H1 (cell line): ENCODE results near the gene C15orf61. TPM values are rescaled to one million over a fixed set of nuclear protein-coding genes. Genes with fewer than 3 reads are reported as not detected.

Experiments used
- CTCF ChIA-PET: fragments of 300-600 bp; sonication (Branson Sonifier 250); formaldehyde crosslinking; loops from one replicate; lab custom pipeline; 2021; ENCODE audit not compliant: partially characterized antibody; lab: Charles Lee
- POLR2A ChIA-PET: fragments of 300-600 bp; sonication (Branson Sonifier 250); formaldehyde crosslinking; loops from one replicate; lab custom pipeline; 2021; ENCODE audit warnings: inconsistent platforms; ENCODE audit not compliant: partially characterized antibody; lab: Charles Lee
- DNase-seq, 2 experiments: peaks; one replicate each; pipeline versions ENCODE4 v3.0.0 to v3.0.0-alpha.2; 2010 to 2022; ENCODE audit warnings: low spot score in 2 of 2, low read depth in 1 of 2, mixed read lengths in 1 of 2
- FAIRE-seq: peaks from 2 replicates; lab custom pipeline; 2011; peaks lifted over from hg19 to GRCh38; lab: Jason Lieb, UNC
- H2AFZ ChIP-seq: 2 replicates; pipeline ENCODE4 v1.8.1; 2012; ENCODE audit warnings: low read length, inconsistent platforms
- H2AK5ac ChIP-seq: 2 replicates; pipeline ENCODE4 v1.6.1; 2013; ENCODE audit warnings: low read depth, low read length
- H2BK120ac ChIP-seq: replicated peaks from 2 replicates; pipeline ENCODE3; 2013; ENCODE audit warnings: low read depth, low read length, inconsistent platforms
- H2BK12ac ChIP-seq: 2 replicates; pipeline ENCODE4 v1.6.1; 2013; ENCODE audit warnings: low read depth, low read length
- H2BK15ac ChIP-seq: 2 replicates; pipeline ENCODE4 v1.6.1; 2013; ENCODE audit warnings: low read length
- H2BK20ac ChIP-seq: 2 replicates; pipeline ENCODE4 v1.6.1; 2013; ENCODE audit warnings: low read length
- H2BK5ac ChIP-seq: 2 replicates; pipeline ENCODE4 v1.6.1; 2013; ENCODE audit warnings: low read depth, low read length
- H3K14ac ChIP-seq: 2 replicates; pipeline ENCODE4 v1.6.1; 2013; ENCODE audit warnings: inconsistent platforms; ENCODE audit not compliant: insufficient read length
- H3K18ac ChIP-seq: 2 replicates; pipeline ENCODE4 v1.6.1; 2013; ENCODE audit warnings: low read length; ENCODE audit errors: extremely low read depth
- H3K23ac ChIP-seq: 2 replicates; pipeline ENCODE4 v1.6.1; 2013; ENCODE audit warnings: inconsistent platforms; ENCODE audit not compliant: insufficient read length
- H3K23me2 ChIP-seq: 2 replicates; pipeline ENCODE4 v1.6.1; 2013; ENCODE audit warnings: low read depth, low read length
- H3K27ac ChIP-seq: 2 replicates; pipeline ENCODE4 v1.6.1; 2011; ENCODE audit warnings: low read depth, low read length, inconsistent platforms
- H3K27me3 ChIP-seq, 4 experiments: replicated peaks in 1 of 4; 1 replicate in 1 of 4; 2 replicates in 3 of 4; pipeline versions ENCODE4 v1.6.1 to v1.8.1; 2011 to 2013; ENCODE audit warnings: low read length in 3 of 4, mild to moderate bottlenecking in 3 of 4, inconsistent platforms in 2 of 4, mixed read lengths in 2 of 4, moderate library complexity in 1 of 4; ENCODE audit not compliant: control insufficient read depth in 3 of 4, insufficient read depth in 3 of 4; ENCODE audit errors: extremely low read depth in 1 of 4
- H3K36me3 ChIP-seq, 4 experiments: 2 replicates each; pipeline versions ENCODE4 v1.6.1 to v1.8.1; 2011 to 2013; ENCODE audit warnings: mild to moderate bottlenecking in 4 of 4, low read length in 3 of 4, moderate library complexity in 2 of 4, control low read depth in 1 of 4, inconsistent platforms in 1 of 4; ENCODE audit not compliant: insufficient read depth in 4 of 4, control insufficient read depth in 2 of 4
- H3K4ac ChIP-seq: replicated peaks from 2 replicates; pipeline ENCODE3; 2013; ENCODE audit warnings: low read length, low read depth, mixed read lengths, inconsistent platforms; ENCODE audit not compliant: insufficient read length
- H3K4me1 ChIP-seq, 4 experiments: replicated peaks in 1 of 4; 1 replicate in 1 of 4; 2 replicates in 3 of 4; pipeline versions ENCODE4 v1.6.1 to v1.8.1; 2011 to 2013; ENCODE audit warnings: low read length in 3 of 4, inconsistent platforms in 2 of 4, mixed read lengths in 1 of 4; ENCODE audit not compliant: insufficient read depth in 4 of 4, control insufficient read depth in 3 of 4
- H3K4me2 ChIP-seq, 2 experiments: 2 replicates each; pipeline versions ENCODE4 v1.6.1 to v1.8.1; 2011 to 2013; ENCODE audit warnings: low read depth in 2 of 2, low read length in 2 of 2, control low read depth in 1 of 2, inconsistent platforms in 1 of 2, mild to moderate bottlenecking in 1 of 2; ENCODE audit not compliant: insufficient read depth in 1 of 2
- H3K4me3 ChIP-seq, 4 experiments: fragments of 200-600, 300-600 bp in 1 of 4; sonication (generic), shearing (Covaris generic), sonication (Bioruptor Twin) in 1 of 4; 2 replicates each; pipeline versions ENCODE4 v1.5.1 to v1.8.1; 2011 to 2016; ENCODE audit warnings: low read length in 4 of 4, low read depth in 3 of 4, control low read depth in 2 of 4, inconsistent platforms in 2 of 4, mild to moderate bottlenecking in 2 of 4, mixed read lengths in 1 of 4, moderate library complexity in 1 of 4; ENCODE audit not compliant: insufficient read depth in 2 of 4; ENCODE audit errors: extremely low read depth in 1 of 4
- H3K56ac ChIP-seq: replicated peaks from 2 replicates; pipeline ENCODE3; 2013; ENCODE audit warnings: low read depth, mild to moderate bottlenecking, mixed read lengths, low read length, inconsistent platforms; ENCODE audit not compliant: insufficient read length
- H3K79me1 ChIP-seq: 2 replicates; pipeline ENCODE4 v1.6.1; 2013; ENCODE audit warnings: low read depth, low read length, control low read depth
- H3K79me2 ChIP-seq, 2 experiments: 2 replicates each; pipeline versions ENCODE4 v1.6.1 to v1.8.1; 2012 to 2013; ENCODE audit warnings: low read length in 2 of 2, mild to moderate bottlenecking in 2 of 2, inconsistent platforms in 1 of 2; ENCODE audit not compliant: insufficient read depth in 2 of 2, control insufficient read depth in 1 of 2
- H3K9ac ChIP-seq, 4 experiments: replicated peaks in 1 of 4; 1 replicate in 1 of 4; 2 replicates in 3 of 4; pipeline versions ENCODE4 v1.6.1 to v1.8.1; 2011 to 2013; ENCODE audit warnings: low read depth in 3 of 4, low read length in 3 of 4, control low read depth in 2 of 4, mild to moderate bottlenecking in 2 of 4, moderate library complexity in 2 of 4, inconsistent platforms in 1 of 4; ENCODE audit errors: extremely low read depth in 1 of 4
- H3K9me3 ChIP-seq, 2 experiments: 2 replicates each; pipeline versions ENCODE4 v1.6.1 to v1.8.1; 2012 to 2013; ENCODE audit warnings: mild to moderate bottlenecking in 2 of 2, moderate library complexity in 2 of 2, control low read depth in 1 of 2, inconsistent platforms in 1 of 2, low read depth in 1 of 2, low read length in 1 of 2, mixed read lengths in 1 of 2; ENCODE audit not compliant: insufficient read depth in 2 of 2
- H4K20me1 ChIP-seq, 2 experiments: replicated peaks in 1 of 2; 2 replicates each; pipeline versions ENCODE3 to v1.8.1; 2011 to 2013; ENCODE audit warnings: inconsistent platforms in 2 of 2, low read length in 2 of 2, mild to moderate bottlenecking in 1 of 2; ENCODE audit not compliant: insufficient read depth in 2 of 2, control insufficient read depth in 1 of 2
- H4K5ac ChIP-seq: 2 replicates; pipeline ENCODE4 v1.6.1; 2013; ENCODE audit warnings: low read length, low read depth, mixed read lengths, inconsistent platforms; ENCODE audit not compliant: insufficient read length
- H4K8ac ChIP-seq: 2 replicates; pipeline ENCODE4 v1.8.0; 2013; ENCODE audit warnings: mild to moderate bottlenecking, moderate library complexity, low read length, inconsistent platforms; ENCODE audit not compliant: insufficient read depth; ENCODE audit errors: extremely low read depth
- H4K91ac ChIP-seq: replicated peaks from 2 replicates; pipeline ENCODE3; 2013; ENCODE audit warnings: low read length, mixed read lengths, inconsistent platforms; ENCODE audit not compliant: insufficient read length
- CREB1 ChIP-seq: IDR thresholded peaks from 2 replicates; pipeline ENCODE4 v1.6.1; 2012; ENCODE audit warnings: inconsistent platforms
- CTBP2 ChIP-seq: IDR thresholded peaks from 2 replicates; pipeline ENCODE4 v1.7.0; 2011; ENCODE audit warnings: borderline replicate concordance, mild to moderate bottlenecking, moderate library complexity, mixed read lengths, low read length; ENCODE audit not compliant: insufficient read depth, insufficient read length
- RNF2 ChIP-seq: fragments of 200-900, 300-1000 bp; sonication (generic); IDR thresholded peaks from 2 replicates; pipeline ENCODE4 v1.7.1; 2016; ENCODE audit warnings: borderline replicate concordance, low read depth, mild to moderate bottlenecking, antibody characterized with exemption, low read length; ENCODE audit not compliant: poor library complexity, severe bottlenecking; ENCODE audit errors: missing control alignments
- SP1 ChIP-seq: IDR thresholded peaks from 2 replicates; pipeline ENCODE4 v1.6.1; 2011; ENCODE audit warnings: low read depth, low read length
- SP4 ChIP-seq: IDR thresholded peaks from 2 replicates; pipeline ENCODE4 v1.6.1; 2012; ENCODE audit warnings: low read length, inconsistent platforms
- TBP ChIP-seq: IDR thresholded peaks from 2 replicates; pipeline ENCODE4 v1.6.1; 2011; ENCODE audit warnings: low read depth, low read length, improper control_type of control experiment
- WGBS, 2 experiments: shearing (Covaris generic) in 1 of 2; methylation state at CpG; one replicate each; pipeline versions ENCODE4 v1.1.6 to v1.1.7; 2013 to 2015; ENCODE audit warnings: low lambda C conversion rate in 2 of 2, mixed read lengths in 2 of 2, inconsistent platforms in 1 of 2, low coverage in 1 of 2, missing lambda C conversion rate in 1 of 2; ENCODE audit not compliant: insufficient replicate concordance in 2 of 2, insufficient coverage in 1 of 2, insufficient read length in 1 of 2; ENCODE audit errors: extremely low coverage in 1 of 2, missing lambda C conversion rate in 1 of 2; 5-methylcytosine and 5-hydroxymethylcytosine counted together
- polyA plus RNA-seq, 7 experiments: library from polyadenylated mRNA; depleted of rRNA in 3 of 7; stranded (reverse) in 5 of 7; unstranded in 2 of 7; fragments of >200 nt in 5 of 7; fragments of 200-250 nt in 2 of 7; gene quantifications; 1 replicate in 5 of 7; 2 replicates in 1 of 7; 4 replicates in 1 of 7; pipeline versions ENCODE4 v1.2.1 to v1.2.3, GENCODE V29; 2011 to 2013; ENCODE audit warnings: missing spikeins in 2 of 7, mixed read lengths in 2 of 7
- total RNA-seq: library from RNA; stranded (reverse); fragmentation: NEBNext Ultra II Directional; extraction: Animal tissue kit (Norgen Biotek cat#: 25700); gene quantifications from 2 replicates; pipeline ENCODE4 v1.2.1, GENCODE V29; 2021
- TF ChIP-seq, protein P1 (sequence below): IDR thresholded peaks from 2 replicates; pipeline ENCODE4 v1.6.1; 2011; ENCODE audit warnings: low read depth, mild to moderate bottlenecking, low read length; ENCODE audit not compliant: insufficient read depth
- TF ChIP-seq, protein P2 (sequence below): IDR thresholded peaks from 2 replicates; pipeline ENCODE4 v1.6.1; 2011; ENCODE audit warnings: low read length, improper control_type of control experiment
- TF ChIP-seq, protein P3 (sequence below), 3 experiments: IDR thresholded peaks; 1 replicate in 2 of 3; 2 replicates in 1 of 3; pipeline versions ENCODE4 v1.5.1 to v1.6.1; 2011; ENCODE audit warnings: low read length in 3 of 3, mild to moderate bottlenecking in 3 of 3, inconsistent platforms in 2 of 3, low read depth in 1 of 3, moderate library complexity in 1 of 3; ENCODE audit not compliant: insufficient read depth in 1 of 3; ENCODE audit errors: control extremely low read depth in 1 of 3

Gene C15orf61
- total and polyA plus RNA-seq, 2 of the 8 experiments (the other 6 are each of a cell fraction or from before 2014, with no cell fraction given): 1.7 to 2.0 TPM

DNA sequence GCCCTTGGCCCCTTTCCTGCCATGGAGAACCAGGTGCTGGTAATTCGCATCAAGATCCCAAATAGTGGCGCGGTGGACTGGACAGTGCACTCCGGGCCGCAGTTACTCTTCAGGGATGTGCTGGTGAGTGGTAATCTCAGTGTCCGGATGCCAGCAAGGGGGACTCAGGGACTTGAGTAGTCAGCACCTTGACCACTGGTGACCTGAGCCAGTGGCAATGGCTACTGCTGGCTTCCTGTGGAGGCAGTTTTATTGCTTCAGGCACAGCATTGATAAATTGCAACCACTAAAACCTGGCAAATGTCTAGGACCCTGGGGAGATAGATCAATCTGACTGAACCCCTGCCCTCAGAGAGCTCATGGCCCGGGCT, 22.4 kb downstream of the C15orf61 start:
- no peak for FAIRE-seq
- CTCF ChIA-PET: interaction anchor here (0.6 to 0.7 kb wide), 2 partner anchors 12 to 272 kb away, joined by 3 read pairs; no protein-coding TSS in a partner anchor
- no peak for TF ChIP-seq CTBP2
- TF ChIP-seq SP1: no peak
- TF ChIP-seq, protein P1, sequence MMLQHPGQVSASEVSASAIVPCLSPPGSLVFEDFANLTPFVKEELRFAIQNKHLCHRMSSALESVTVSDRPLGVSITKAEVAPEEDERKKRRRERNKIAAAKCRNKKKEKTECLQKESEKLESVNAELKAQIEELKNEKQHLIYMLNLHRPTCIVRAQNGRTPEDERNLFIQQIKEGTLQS: no peak
- TF ChIP-seq, protein P2, sequence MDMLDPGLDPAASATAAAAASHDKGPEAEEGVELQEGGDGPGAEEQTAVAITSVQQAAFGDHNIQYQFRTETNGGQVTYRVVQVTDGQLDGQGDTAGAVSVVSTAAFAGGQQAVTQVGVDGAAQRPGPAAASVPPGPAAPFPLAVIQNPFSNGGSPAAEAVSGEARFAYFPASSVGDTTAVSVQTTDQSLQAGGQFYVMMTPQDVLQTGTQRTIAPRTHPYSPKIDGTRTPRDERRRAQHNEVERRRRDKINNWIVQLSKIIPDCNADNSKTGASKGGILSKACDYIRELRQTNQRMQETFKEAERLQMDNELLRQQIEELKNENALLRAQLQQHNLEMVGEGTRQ: no peak
- no peak for TF ChIP-seq CREB1
- no peak for TF ChIP-seq RNF2
- TF ChIP-seq, protein P3, sequence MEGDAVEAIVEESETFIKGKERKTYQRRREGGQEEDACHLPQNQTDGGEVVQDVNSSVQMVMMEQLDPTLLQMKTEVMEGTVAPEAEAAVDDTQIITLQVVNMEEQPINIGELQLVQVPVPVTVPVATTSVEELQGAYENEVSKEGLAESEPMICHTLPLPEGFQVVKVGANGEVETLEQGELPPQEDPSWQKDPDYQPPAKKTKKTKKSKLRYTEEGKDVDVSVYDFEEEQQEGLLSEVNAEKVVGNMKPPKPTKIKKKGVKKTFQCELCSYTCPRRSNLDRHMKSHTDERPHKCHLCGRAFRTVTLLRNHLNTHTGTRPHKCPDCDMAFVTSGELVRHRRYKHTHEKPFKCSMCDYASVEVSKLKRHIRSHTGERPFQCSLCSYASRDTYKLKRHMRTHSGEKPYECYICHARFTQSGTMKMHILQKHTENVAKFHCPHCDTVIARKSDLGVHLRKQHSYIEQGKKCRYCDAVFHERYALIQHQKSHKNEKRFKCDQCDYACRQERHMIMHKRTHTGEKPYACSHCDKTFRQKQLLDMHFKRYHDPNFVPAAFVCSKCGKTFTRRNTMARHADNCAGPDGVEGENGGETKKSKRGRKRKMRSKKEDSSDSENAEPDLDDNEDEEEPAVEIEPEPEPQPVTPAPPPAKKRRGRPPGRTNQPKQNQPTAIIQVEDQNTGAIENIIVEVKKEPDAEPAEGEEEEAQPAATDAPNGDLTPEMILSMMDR (IDR thresholded peaks at IDR 0.05; ENCODE audit: control extremely low read depth in 1 of 3, insufficient read depth in 1 of 3, low read depth in 1 of 3, low read length in 3 of 3): no peak
- TF ChIP-seq TBP: no peak
- no peak for TF ChIP-seq SP4

More for the DNA sequence above, 22.4 kb downstream of the C15orf61 start:
- H3K79me2 ChIP-seq: no peaks in the 10 kb centered on the region
- no peak for DNase-seq
- H2AK5ac ChIP-seq: no peak overlapping the region
- no peak overlapping the region for H2BK12ac ChIP-seq
- no peaks in the 10 kb centered on the region; a peak in 1 of 7 replicates for H3K27me3 ChIP-seq
- H3K79me1 ChIP-seq: peaks cover under 1% of the 10 kb centered on the region; the same call in 1 of the 2 replicates
- no peak overlapping the region for H3K4ac ChIP-seq
- H3K4me3 ChIP-seq: peak overlapping the region; percentile 75 to 97 (median 88); a peak in 7 of 8 replicates
- H3K18ac ChIP-seq: no peak overlapping the region
- H2BK5ac ChIP-seq: 0 out of 2 replicates have a peak overlapping the region, but pooled peaks have one; percentile 8
- no peak overlapping the region for H2BK15ac ChIP-seq
- no peak overlapping the region; a peak in 2 of 7 replicates for H3K9ac ChIP-seq
- no peak overlapping the region for H3K56ac ChIP-seq
- H3K4me2 ChIP-seq: peak overlapping the region; percentile 66 to 79
- no peak overlapping the region for H4K8ac ChIP-seq
- no peak overlapping the region for H2BK120ac ChIP-seq
- no peak overlapping the region for H4K5ac ChIP-seq
- peaks cover 11% of the 10 kb centered on the region; the same call in 1 of the 2 replicates for H3K23me2 ChIP-seq
- 84% methylated on average over 7 of the region's 7 CpGs; no CpG with 5 or more reads in 1 of the 2 experiments for WGBS, 2 experiments
- H4K91ac ChIP-seq: no peak overlapping the region
- no peak overlapping the region for H3K27ac ChIP-seq
- H2AFZ ChIP-seq: no peak overlapping the region
- H3K4me1 ChIP-seq: peaks cover under 1 to 9% (median 2%) of the 10 kb centered on the region in 4 experiments; a peak in 6 of 7 replicates
- H3K9me3 ChIP-seq: no peaks in the 10 kb centered on the region
- POLR2A ChIA-PET: interaction anchor here (0.7 kb wide), 1 partner anchor 18 kb away, joined by 3 read pairs; no protein-coding TSS in a partner anchor
- no peaks in the 10 kb centered on the region for H4K20me1 ChIP-seq
- no peak overlapping the region for H3K23ac ChIP-seq
- no peak overlapping the region for H3K14ac ChIP-seq
- peaks cover 0 to 4% (median 2%) of the 10 kb centered on the region in 4 experiments; a peak in 2 of 8 replicates for H3K36me3 ChIP-seq
- no peak overlapping the region for H2BK20ac ChIP-seq
